Stimulated activated CD8-positive, alpha-beta memory T cell treated with anti-CD3 and anti-CD28 coated beads, Interleukin-12 subunit alpha, Interleukin-12 subunit beta, amount 100 ng/mL, for 4 hours (primary cell): ENCODE results near the gene SLC25A26.

Source experiments
- DNase-seq: peaks from one replicate; pipeline ENCODE4 v3.0.0-alpha.2; 2020; ENCODE audit warnings: low read depth

Gene SLC25A26

GRCh38 chr3:66322436-66322835 is 101.6 kb downstream of the SLC25A26 start:
- no peak for DNase-seq

- no peak for DNase-seq
These were observed 105.5 kb downstream of the SLC25A26 start for GRCh38 chr3:66326340-66326739.

- no peak for DNase-seq
These were observed 114.9 kb downstream of the SLC25A26 start for GRCh38 chr3:66335671-66336070.

GRCh38 chr3:66336333-66336766 is 115.5 kb downstream of the SLC25A26 start:
- no peak for DNase-seq

- DNase-seq = no peak
These were observed 118.1 kb downstream of the SLC25A26 start for GRCh38 chr3:66338927-66339326.

- no peak for DNase-seq
These were observed 122.0 kb downstream of the SLC25A26 start for GRCh38 chr3:66342717-66343356.

GRCh38 chr3:66344391-66344811 is 123.6 kb downstream of the SLC25A26 start:
- DNase-seq = no peak

- DNase-seq = no peak
These were observed 124.2 kb downstream of the SLC25A26 start for GRCh38 chr3:66344848-66345578.

- DNase-seq = no peak
These were observed 127.9 kb downstream of the SLC25A26 start for GRCh38 chr3:66348704-66349103.

GRCh38 chr3:66350601-66351000 is 129.8 kb downstream of the SLC25A26 start:
- DNase-seq = no peak

- DNase-seq = no peak
These were observed 132.2 kb downstream of the SLC25A26 start for GRCh38 chr3:66353039-66353438.

- no peak for DNase-seq
These were observed 132.7 kb downstream of the SLC25A26 start for GRCh38 chr3:66353530-66353929.

- DNase-seq = no peak
These were observed 133.2 kb downstream of the SLC25A26 start for GRCh38 chr3:66354001-66354400.

GRCh38 chr3:66355394-66355793 is 134.6 kb downstream of the SLC25A26 start:
- no peak for DNase-seq

- no peak for DNase-seq
These were observed 135.2 kb downstream of the SLC25A26 start for GRCh38 chr3:66355997-66356396.

- no peak for DNase-seq
These were observed 140.6 kb downstream of the SLC25A26 start for GRCh38 chr3:66361356-66361755.

- DNase-seq = no peak
These were observed 141.7 kb downstream of the SLC25A26 start for GRCh38 chr3:66362541-66362941.

- DNase-seq = no peak
These were observed 142.3 kb downstream of the SLC25A26 start for GRCh38 chr3:66363148-66363547.

- no peak for DNase-seq
These were observed 144.3 kb downstream of the SLC25A26 start for GRCh38 chr3:66365080-66365479.

GRCh38 chr3:66366747-66367146 is 145.9 kb downstream of the SLC25A26 start:
- DNase-seq = no peak

- DNase-seq = no peak
These were observed 147.2 kb downstream of the SLC25A26 start for GRCh38 chr3:66367979-66368378.

GRCh38 chr3:66370179-66370578 is 149.4 kb downstream of the SLC25A26 start:
- no peak for DNase-seq

GRCh38 chr3:66371432-66371831 is 150.6 kb downstream of the SLC25A26 start:
- DNase-seq = no peak
